Putamen (tissue), 1 donor: Measurements from ENCODE around the gene RIMOC1.

Experiments
- DNase-seq: peaks from one replicate; pipeline ENCODE4 v3.0.0-alpha.2; 2016; ENCODE audit warnings: low spot score

The RIMOC1 gene, protein sequence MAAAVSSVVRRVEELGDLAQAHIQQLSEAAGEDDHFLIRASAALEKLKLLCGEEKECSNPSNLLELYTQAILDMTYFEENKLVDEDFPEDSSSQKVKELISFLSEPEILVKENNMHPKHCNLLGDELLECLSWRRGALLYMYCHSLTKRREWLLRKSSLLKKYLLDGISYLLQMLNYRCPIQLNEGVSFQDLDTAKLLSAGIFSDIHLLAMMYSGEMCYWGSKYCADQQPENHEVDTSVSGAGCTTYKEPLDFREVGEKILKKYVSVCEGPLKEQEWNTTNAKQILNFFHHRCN

DNA sequence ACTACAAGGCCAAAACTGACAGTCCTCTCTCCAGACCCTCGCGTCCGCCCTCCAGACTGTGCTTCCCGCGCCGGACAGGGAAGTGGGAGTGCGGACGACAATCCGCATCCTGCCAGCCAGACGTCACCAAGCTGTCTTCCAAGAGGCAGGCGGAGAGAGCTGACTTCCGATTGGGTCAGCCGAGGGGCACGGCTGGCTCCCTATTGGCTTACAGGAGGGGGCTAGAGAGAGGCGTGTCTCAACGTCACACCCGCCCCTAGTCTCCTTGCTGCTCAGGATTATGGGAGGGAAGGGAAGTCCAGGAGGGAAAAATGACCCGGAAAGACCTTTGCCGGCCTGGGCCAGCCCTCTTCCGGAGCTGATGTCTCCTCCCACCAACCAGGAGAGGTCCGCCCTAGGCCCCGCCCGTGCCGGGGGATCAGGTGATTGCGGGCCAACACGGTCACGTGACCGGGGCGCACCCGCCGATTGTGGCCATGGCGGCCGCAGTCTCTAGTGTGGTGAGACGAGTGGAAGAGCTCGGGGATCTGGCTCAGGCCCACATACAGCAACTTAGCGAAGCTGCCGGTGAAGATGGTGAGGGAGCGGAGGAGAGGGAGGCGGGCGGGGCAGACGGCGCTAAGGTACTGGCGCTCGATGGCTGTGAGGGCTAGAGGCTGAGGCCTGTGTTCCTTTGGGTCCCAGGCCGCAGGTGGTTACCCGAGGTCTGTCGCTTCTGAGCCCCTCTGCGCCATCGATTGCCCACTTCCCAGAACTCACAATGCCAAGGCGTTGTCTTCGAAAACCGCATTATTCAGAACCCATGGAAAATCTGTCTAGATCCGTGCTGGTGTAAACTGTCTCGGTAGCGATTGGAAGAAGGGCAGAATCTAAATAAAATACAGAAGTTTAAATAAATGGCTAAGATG, at the start of gene RIMOC1:
TSS of gene RIMOC1 (plus strand) at position 453 of the 908 bp plus-strand sequence. CDS start at position 477, 24 bp downstream.
- peak; percentile 100 for DNase-seq

DNA sequence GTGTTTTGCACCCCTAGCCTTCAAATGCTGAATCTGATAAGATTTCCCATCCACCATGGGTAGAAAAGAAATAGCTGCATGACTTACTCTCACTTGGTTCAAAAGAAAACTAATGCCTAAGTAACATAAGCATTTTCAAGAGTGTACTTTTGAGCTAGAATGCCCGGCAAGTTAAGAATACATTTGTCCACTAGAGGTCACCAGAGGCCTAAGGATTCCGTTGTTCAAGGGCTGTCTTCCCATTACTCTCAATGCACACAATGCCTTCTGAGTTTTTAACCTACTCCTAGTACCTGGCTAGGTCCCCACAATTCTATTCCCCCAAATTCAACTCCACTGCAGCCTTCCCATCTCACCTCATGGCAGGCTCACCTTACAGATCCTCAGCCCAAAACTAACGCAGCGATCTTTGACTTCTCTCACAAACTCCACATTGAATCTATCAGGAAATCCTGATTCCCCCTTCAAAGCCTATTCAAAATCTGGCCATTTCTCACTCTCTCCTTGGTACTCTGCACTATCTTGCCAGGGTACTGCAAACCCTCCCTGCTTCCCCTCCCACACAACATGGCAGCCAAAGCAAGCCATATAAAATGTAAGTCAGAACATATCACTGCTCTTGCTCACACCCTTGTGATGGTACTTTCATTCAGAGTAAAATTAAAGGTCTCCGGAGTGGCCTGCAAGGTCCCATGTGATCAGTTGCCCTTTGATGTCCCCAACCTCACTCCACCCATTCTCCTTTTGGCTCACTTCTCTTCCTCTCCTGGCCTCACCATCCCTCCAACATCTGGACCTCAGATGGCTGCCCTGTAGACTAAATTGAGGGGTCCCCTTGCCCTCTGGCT, 47.3 kb upstream of the RIMOC1 start:
- peak; percentile 59 for DNase-seq

DNA sequence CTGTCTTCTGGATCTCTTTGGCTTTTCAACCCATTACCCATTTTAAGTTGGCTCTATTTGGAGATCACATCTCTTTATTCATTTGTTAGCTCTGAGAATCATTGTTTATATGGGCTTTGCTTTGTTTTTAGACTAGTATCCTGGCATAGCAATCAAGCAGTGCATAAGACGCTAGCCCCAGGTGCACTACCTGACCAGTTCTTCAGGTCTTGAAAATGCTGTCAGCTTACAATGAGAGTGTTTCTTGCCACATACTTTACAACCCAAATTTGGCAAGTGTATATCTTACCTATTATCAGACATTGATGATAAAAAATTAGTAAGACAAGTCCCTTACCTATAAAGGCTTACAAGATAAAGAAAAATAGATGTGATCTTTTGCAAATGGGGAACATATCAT, 46.2 kb upstream of the RIMOC1 start:
- DNase-seq = no peak

DNA sequence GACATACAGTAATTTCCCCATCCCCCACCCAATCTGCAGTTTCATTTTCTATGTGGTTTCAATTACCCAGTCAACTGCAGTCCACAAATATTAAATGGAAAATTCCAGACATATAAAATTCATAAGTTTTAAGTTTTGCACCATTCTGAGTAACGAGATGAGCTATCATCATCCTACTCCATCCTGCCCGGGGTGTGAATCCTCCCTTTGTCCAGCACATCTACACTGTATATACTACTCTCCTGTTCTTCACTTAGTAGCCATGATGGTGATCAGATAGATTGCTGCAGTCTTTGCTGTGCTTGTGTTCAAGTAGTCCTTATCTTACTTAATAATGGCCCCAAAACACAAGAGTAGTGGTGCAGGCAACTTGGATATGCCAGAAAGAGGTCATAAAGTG, 45.3 kb upstream of the RIMOC1 start:
- DNase-seq = no peak

DNA sequence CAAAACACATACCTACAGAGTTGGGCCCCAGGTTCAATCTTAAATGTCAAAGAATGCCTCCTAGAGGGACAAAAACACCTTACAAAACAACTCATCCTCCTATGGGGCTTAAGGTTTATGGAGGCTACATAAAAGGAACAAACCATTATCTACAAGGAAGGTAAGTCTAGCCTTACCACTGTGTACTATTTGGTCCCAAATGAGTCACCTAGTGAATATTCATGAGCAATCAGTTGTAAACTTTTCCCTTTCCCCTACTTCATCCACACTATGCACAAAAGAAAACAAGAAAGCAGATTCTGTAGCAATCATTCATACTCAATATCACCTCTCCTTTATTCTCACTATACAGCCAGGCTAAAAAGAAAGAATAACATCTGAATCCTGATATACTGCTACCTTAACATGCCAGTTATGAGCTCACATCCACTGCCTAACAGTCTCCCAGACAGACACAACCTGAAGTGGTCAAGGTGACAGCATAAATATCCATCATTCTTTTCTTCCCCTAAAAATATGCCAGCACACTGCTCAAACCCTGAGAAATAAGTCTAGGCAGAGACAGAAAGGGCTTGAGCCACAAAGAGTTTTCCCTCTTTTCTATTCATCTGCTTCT, 40.2 kb upstream of the RIMOC1 start:
- DNase-seq = no peak

DNA sequence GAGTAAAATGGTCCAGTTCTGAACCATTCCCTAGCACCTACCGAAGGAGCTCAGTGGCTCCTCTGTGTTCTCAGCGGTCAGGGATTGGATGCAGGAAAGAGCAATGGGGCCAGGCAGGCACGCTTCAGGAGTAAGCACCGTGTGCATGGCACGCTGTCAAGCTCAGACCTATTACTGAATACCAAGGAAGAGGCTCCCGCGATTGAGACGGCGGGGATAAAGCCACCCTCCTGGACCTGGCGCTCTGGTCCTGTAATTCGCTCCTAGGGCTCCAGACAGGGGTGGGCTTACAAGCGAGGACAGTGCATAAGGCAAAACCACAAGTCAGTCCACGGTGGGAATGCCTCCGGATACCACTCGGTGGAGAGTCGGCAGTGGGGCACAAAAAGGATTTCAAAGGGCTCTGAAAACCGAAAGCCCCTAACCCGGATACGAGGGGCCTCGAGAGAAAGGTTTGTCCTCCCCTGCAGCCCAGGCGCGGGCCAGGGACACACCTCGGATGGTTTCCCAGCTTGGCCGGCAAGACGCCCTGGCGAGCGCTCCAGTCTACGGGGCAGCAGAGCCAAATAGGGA, 34.9 kb upstream of the RIMOC1 start:
- DNase-seq = no peak

DNA sequence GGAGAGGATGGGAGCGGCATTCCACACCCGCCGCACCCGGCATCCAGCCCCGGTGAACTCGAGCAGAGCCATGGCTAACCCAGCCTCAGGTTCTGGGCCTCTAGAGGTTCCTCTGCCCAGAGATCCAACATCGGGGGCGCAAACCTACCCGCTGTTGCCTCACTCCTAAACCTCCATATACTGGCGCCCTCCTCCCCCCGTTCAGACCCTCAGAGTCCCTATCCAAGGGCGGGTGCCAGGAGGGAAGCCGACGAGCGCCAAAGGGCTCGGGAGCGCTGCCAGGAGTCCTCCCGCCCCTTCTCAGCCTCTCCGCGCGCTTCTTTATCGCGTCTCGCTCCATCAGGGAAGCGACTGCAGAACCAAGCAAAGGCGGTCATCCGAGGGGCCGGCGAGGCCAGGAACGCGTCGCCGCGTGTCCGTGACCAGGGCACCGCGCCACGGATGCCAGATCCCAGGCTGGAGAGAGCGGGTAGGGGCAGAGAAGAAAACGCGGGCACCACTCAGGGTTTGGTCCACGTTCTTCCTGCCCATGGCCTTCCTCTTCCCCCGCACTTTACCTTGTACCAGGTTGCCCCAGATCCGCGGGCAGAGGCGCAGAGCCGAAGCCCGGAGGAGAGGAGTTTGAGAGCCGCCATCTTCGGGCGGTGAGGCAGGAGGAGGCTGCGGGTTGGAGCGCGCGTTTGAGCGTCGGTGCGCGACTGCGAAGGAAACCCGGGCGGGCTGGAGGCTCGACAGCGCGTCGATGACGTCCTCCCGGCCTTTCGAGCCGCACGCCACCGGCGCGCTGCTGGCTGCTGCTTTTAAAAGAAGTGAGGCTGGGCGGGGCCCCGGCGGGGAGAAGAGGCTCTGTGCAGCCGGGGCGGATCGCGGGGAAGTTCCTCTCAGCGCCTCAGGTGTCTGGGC, 34.2 kb upstream of the RIMOC1 start, which contains the start of gene OXCT1:
TSS of gene OXCT1 (minus strand) at position 702 of the 903 bp plus-strand sequence. CDS start at position 635, 67 bp downstream.
- DNase-seq = peak; percentile 80

DNA sequence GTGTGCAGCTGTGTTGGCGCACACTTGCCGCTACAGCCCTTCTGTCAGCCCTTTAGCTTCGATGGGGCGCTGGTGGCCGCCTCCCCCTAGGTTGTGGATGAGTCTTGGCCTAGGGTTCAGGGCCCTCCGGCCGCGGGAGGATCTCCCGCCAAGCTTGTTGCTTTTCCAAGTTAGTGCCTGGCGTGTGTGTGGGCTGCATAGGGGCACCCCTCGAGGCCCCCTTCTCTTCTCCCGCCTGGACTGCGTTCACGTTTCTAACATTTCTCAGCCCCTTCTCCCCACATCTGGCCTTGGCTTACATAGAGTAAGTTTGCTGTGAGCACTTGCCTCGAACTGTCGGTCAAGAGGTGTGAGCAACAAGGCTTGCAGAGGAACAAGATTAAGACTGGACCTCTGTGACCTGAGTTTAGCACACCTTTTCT, 33.5 kb upstream of the RIMOC1 start:
- peak; percentile 8 for DNase-seq

DNA sequence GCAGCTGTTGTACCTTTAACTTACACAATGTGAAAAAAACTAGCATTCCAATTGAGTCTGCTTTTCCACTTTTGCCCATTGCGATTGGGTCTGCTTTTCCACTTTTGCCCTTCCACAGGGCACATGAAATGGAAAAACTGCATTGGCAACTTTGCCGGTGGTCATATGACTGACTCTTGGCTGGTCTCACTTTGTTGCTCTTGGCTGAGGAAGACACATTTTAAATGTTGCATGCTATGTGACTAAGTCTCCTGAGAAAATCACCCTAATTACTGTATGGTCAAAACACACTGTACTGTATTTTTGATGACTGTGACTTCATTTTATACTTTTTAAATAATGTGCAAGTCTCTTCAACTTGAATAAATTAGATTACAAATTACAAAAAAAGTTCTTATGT, 32.3 kb upstream of the RIMOC1 start:
- peak; percentile 23 for DNase-seq

DNA sequence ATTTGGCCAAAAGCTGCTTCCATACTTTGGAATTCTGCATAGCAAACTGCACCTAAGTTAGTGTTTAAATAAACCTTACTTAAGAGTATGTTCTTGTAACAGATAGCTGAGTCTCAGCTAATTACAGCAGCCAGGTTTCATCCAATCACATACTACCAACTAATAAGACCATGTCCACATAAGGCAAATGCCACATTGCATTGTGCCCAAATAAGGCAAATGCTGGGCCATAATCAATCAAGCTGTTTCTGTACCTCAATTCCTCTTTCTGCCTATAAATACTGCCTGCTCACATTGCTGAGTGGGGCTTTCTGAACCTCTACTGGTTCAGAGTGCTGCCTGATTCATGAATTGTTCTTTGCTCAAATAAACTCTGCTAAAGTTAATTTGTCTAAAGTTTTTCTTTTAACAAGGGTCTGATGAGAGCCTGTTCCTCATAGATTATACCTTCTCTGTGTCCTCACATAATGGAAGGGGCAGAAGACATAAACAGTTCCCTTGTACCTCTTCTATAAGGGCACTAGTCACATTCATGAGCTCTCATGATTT, 29.6 kb upstream of the RIMOC1 start:
- no peak for DNase-seq

DNA sequence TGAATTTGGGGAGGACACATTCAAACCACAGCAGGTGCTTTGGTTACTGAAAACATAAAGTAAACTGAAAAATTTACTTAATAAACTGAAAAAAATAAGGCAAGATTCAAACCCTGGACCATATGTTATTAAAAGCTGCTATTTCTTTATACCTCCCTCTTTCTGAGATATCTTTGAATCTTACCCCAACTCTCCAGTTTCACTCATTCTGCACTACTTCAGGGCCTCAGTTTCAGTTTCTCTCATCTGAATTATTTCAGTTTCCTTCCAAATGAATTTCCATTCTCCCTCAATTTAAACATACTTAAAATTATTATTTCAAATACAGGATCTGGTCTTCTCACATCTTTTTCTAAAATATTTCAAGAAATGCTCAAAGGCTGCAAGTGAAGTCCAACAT, 29.0 kb upstream of the RIMOC1 start:
- DNase-seq = no peak

DNA sequence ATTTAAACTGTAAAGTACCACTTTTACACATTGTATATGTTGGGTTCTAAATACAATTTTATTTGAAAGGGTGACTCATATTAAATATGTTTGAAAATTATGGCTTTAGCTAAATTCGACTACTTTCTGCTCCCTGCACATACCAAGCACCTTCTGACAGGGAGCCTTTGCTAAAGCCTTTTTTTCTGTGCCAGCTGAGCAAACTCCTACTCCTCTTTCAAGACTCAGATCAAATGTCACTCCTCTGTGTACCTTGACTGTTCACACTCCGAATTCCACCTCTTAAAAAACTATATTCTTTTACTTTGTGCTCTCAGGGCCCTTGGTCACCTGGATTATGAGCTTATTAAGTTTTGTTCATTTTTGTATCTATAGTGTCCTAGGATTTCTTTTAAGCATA, 27.5 kb upstream of the RIMOC1 start:
- DNase-seq = peak; percentile 31

DNA sequence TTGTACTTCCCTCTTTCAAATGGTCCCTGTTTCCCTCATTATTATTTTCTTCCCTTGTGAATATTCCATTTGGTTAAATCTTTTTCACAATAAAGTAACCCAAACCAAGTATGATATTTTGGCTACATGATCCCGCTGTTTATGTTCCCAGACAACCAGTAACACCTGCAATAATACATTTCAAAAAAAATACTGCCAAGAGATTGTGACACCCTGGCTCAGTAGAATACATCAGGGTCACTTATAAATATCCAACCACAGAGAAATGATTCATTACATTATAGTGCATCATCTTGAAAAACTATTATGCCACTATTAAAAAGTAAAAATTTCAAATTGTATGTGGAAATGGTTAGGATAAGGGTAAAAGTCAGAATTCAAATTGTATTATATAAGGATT, 26.7 kb upstream of the RIMOC1 start:
- no peak for DNase-seq

DNA sequence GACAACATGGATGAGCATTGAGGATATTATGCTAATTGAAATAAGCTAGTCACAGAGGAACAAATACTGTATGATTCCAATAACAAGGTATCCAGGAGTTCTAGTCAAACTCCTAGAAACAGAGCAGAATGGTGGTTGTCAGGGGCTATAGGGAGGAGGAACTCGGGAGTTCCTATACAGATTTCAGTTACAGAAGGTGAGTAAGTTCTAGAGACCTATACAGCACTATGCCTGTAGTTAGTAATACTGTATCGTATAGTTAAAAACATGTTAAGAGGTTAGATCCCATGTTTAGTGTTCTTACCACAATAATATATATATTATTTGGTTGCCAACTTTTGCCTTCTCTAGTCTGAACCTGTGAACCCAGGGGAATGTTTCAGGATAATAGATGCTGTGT, 26.0 kb upstream of the RIMOC1 start:
- DNase-seq = no peak

DNA sequence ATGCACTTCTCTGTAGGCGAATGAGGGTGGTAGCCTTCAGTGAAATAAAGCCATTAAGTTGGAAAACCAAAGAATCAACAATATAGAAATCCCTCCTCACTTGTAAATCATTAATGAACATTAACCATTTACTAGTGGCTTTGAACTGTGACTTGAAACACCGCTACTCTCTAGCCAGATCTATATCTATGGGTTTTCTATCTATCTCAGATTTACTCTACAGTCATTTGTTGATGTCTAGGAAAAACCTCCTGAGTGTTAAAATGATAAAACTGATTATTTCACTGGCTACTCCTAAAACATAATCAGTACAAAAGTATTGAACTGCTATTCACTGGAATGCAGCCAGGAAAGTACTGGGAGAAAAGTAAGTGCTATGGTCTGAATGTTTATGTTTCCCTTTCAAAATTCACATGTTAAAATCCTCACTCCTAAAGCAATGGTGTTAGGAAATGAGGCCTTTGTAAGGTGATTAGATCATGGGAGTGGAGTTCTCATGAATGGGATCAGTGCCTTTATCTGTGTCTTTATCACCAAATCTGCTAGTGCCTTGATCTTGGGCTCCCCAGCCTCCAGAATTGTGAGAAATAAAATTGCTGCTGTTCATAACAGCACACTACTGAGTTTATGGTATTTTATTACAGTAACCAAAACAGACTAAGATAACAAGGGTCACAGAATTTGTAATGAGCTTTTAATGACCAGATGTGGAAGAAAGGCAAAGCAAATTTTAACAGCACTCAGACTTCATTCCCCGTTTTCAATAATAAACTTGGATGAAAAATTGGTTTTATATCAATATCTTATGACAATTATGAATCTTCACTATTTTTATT, 25.3 kb upstream of the RIMOC1 start:
- no peak for DNase-seq

DNA sequence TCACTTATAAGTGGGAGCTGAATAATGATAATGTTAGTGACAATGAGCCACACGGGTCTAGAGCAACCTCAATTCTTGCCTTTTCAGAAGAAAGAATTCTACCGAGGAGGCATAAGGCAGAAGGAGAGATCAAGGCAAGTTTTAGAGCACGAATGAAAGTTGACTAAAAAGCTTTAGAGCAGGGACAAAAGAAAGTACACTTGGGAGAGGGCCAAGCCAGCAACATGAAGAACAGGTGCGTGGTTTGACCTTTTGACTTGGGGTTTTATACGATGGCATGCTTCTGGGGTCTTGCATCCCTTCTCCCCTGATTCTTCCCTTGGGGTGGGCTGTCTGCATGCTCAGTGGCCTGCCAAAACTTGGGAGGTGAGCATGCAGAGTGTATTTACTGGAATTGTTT, 21.4 kb upstream of the RIMOC1 start:
- DNase-seq = no peak

DNA sequence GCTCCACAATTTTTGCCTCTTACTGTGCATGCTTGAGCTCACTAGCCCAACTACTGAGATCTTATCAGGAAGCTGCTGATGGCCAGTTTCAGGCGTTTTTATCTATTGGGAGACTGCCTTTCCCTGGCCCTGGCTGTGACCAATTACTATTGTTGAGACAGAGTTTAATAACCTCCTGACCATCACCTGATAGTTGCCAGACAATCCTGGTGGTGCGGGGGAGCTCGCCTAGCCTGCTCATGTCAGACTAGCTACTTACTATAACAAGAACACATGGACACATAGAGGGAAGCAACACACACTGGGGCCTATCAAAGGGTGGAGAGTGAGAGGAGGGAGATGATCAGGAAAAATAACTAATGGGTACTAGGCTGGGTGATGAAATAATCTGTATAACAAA, 20.9 kb upstream of the RIMOC1 start:
- no peak for DNase-seq

DNA sequence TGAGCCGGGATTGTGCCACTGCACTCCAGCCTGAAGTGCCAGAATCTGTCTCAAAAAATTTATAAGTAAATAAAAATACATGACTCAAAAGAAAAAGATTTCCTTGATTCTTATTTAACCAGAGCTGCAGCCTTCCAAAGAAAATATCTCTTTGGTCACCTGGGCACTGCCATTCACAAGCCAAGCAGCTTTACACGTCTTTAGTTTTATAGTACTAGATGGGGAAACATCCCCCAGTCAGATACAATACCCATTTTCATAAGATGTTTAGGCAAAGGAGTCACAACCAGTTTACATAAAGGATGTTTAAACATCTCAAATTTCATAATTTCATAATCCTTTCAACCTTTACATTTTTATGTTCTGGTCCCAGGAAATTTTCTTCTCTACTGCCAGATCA, 20.2 kb upstream of the RIMOC1 start:
- DNase-seq = no peak

DNA sequence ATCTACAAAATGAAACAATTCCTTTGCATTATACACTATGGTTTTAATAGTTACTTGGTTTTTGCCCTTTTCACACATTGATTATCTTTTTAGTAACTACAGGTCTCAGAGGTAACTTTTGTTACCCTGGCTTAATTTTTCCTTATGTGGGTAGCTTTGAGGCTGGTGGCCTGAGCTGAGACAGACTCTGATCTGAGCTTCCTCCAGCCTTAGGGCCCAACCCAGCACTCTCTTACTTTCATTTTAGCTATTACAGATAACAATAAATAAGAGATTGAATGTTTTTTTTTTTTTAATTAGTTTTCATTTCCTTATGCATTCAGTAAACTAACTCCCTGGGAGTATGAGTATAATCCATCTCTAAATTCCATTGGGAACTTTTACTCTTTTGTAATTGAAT, 18.9 kb upstream of the RIMOC1 start:
- no peak for DNase-seq
